Measurements from ENCODE around the gene WDR86.

WDR86 gene

DNA sequence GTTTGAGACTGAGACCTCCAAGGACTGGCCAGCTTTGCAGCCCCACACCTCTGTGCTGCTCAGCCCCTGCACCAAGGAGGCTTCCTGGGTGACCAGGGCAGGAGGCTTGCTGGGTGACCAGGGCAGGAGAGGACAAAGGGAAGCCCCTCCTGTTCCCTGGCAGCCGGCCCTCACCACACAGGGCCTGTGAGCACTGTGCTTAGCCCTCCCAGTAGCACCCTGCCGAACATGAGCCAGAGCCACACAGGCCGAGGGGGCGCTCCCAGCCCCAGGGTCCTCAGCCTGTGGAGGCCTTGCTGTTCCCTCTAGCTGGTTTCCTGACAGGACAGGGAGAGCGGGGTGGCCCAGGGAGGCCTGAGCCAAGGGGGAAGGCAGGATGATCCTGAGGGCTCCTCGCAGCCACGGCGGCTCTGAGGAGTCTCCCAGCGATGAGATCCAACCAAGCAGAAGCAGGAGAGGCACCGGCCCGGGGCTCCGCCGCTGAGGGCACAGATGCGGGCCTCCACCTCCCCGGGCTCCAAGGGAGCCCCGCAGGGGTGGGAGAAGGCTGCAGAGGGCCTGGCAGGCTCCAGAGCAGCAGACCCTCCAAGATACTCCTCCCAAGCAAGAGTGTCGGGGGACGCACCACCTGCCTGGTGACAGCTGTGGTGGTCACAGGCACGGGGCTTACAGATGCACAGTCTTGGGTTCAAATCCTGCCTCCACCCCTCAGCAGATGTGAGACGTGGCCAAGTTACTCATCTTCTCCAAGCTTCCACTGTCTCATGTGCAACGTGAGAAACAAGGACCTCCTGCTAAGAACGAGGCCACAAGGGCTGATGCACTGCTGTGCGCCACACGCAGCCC lies 22.5 kb downstream of the WDR86 start:
- Mint-ChIP-seq H3K9me3 (ENCODE audit: low read depth) (no peaks in the 10 kb centered on the region), H3K27me3 (peaks cover 1% of the 10 kb centered on the region), H3K27ac (no peak overlapping the region), H3K4me3 (no peak overlapping the region), H3K4me1 (ENCODE audit: low read depth) (peaks cover 6% of the 10 kb centered on the region), H3K36me3 (no peaks in the 10 kb centered on the region)

DNA sequence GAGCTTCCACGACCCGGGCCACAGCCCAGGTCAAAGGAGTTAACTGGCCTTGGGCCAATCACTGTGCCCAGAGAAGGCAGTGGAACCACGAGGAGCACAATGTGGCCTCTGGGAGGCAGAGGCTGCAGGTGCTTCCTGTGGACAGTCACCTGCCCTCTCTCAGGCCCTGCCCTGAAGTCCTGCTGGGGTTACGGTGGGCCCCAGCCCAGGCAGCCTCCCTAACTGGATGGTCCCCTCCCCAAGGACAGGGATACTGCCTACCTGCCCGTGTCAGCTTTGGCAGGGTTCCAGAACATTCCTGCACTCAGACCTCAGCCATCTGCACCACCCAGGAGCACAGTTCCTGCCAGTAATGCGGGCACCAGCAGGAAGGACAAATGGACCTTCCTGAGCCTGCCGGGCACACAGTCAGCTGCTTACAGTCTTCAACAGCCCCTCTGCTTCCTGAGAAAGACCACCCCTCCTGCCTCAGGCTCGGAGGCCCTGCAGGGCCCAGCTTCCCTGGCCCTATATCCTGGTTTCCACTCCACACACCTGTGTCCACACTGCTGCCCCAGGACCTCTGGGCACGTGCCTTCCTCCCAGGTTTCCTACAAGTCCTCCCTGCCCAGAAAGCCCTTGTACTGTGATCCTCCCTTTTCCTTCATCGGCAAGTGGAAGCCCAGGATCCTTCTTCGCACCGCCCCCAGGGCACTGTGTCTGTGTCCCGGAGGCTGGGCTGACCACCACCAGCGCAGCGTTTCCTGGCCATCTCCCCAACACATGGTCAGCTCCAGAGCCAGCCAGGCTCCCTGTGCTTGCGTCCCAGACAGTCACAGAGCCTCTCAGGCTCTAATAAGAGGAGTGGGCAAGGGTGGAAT lies 23.3 kb downstream of the WDR86 start:
- H3K27ac Mint-ChIP-seq = no peak overlapping the region
- H3K9me3 Mint-ChIP-seq (ENCODE audit: low read depth) = no peaks in the 10 kb centered on the region
- no peak overlapping the region for H3K4me3 Mint-ChIP-seq
- H3K4me1 Mint-ChIP-seq (ENCODE audit: low read depth) = peaks cover 10% of the 10 kb centered on the region
- H3K27me3 Mint-ChIP-seq = peaks cover 1% of the 10 kb centered on the region
- no peaks in the 10 kb centered on the region for H3K36me3 Mint-ChIP-seq

DNA sequence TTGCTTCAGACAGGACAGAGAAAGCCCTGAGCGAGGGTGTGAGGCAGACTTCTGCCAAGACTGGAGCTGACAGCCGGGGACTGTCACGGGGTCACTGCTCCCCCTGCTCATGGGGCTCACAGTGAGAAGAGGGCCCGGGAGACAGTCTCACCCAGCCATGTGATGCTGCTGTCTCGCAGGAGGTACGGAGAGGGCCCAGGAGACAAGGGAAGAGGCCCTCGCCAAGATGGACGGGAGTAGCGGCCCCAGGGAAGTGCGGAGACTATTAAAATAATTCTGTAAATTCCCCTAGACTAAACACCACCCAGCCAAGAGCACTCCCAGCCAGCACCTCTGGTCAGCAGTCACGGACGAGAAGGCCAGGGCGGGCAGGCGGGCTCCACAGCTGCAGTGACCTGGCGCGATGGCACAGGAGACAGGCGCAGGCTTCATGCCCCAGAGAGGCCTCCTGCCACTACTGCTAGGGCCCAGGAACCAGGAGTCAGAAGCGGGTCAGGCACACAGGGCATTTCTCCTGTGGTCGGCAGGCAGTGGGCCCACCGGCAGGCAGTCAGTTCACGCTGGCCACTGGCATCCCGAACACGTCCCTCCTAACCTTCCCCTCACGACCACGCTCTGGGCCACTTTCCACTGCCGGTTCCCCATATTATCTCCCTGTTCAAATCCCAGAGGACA lies 24.1 kb downstream of the WDR86 start:
- Mint-ChIP-seq H3K27ac (no peak overlapping the region), H3K36me3 (no peaks in the 10 kb centered on the region), H3K27me3 (peaks cover 1% of the 10 kb centered on the region), H3K4me1 (ENCODE audit: low read depth) (peaks cover 13% of the 10 kb centered on the region), H3K9me3 (ENCODE audit: low read depth) (no peaks in the 10 kb centered on the region), H3K4me3 (no peak overlapping the region)

DNA sequence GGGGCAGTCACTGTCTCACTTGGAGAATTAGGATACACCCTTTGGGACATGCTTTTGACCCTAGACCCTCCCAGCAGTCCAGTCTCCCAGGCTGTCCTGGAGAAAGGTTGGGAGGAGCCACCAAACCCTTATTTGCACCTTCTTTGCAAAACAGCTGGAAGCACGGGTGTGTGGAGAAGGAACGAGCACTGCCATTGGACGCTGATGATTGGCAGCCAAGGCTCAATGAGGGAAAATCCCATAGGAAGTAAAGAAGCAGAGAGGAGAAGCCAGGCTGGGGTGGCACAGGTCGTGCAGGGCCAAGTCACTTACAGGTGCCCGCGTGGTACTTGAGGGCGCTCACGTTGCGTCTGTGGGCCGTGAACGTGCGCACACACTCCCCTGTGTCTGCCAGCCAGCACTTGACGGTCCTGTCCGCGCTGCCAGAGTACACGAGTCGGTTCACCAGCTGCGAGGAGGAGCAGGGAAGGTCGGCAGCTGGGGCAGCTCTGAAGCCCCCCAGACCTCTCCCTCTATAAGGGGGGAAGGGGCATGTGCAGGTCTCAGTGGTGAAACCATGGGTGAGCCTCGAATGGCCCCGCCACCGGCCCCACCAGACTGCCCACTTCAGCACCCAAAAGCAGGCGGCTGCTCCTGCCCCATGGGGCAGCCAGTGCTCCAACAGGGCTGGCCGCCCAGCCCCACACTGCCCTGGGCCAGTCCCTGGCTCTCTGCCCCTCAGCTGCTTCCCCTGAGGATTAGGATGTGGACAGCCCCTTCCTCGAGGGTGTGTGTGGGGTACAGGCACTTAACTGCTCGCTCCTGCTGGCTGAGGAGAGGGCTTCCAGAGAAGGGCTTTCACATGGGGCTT lies 24.8 kb downstream of the WDR86 start:
- no peak overlapping the region for H3K27ac Mint-ChIP-seq
- peaks cover 1% of the 10 kb centered on the region for H3K27me3 Mint-ChIP-seq
- H3K9me3 Mint-ChIP-seq (ENCODE audit: low read depth) = no peaks in the 10 kb centered on the region
- H3K4me3 Mint-ChIP-seq = no peak overlapping the region
- H3K4me1 Mint-ChIP-seq (ENCODE audit: low read depth) = peaks cover 9% of the 10 kb centered on the region
- H3K36me3 Mint-ChIP-seq = no peaks in the 10 kb centered on the region

GRCh38 chr7:151384352-151384697 lies 25.5 kb downstream of the WDR86 start:
- Mint-ChIP-seq H3K27ac (no peak overlapping the region), H3K4me1 (ENCODE audit: low read depth) (peaks cover 9% of the 10 kb centered on the region), H3K9me3 (ENCODE audit: low read depth) (no peaks in the 10 kb centered on the region), H3K36me3 (no peaks in the 10 kb centered on the region), H3K4me3 (no peak overlapping the region), H3K27me3 (peaks cover 1% of the 10 kb centered on the region)

- no peaks in the 10 kb centered on the region for H3K36me3 Mint-ChIP-seq
- H3K9me3 Mint-ChIP-seq (ENCODE audit: low read depth) = no peaks in the 10 kb centered on the region
- H3K4me1 Mint-ChIP-seq (ENCODE audit: low read depth) = peaks cover 9% of the 10 kb centered on the region
- no peak overlapping the region for H3K4me3 Mint-ChIP-seq
- no peak overlapping the region for H3K27ac Mint-ChIP-seq
- peaks cover 1% of the 10 kb centered on the region for H3K27me3 Mint-ChIP-seq
These were observed 26.0 kb downstream of the WDR86 start for GRCh38 chr7:151383638-151384351.

DNA sequence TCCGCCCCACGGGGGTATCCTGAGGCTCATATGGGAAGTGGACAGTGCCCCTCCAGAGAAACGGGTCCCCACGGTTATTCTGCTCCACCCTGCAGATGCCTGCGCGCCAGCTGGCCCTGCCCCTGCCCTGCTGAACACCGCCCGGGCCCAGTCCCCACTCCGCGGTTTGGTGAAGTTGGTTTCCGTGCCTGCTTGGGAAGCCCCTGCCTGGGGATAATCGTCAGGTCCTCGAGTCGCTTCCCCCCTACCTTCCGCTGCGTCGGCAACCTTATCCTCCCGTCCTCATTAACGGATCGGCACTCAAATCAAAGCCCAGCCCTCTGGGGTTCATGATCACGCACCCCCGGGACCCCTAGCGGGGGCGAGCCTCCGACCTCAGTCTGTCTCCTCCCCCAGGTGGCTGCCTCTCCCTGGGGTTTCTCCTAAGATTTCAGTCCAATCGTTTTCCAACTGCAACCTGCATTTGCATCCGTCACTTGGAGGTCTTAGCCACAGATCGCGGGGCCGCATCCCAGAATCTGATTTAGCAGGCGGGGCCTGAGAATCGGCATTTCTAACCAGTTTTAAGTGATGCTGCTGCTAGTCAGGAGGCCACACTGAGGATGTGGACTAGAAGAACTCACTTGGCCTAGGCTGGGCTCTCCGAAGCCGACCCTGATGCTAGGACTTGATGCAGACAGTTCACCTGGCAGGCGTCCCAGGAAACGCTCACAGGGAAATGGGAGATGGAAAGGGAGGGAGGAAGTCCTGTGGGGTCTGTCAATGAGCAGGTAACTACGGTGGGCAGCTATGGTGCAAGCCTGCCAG lies 27.6 kb downstream of the WDR86 start:
- Mint-ChIP-seq H3K27ac (peak overlapping the region; percentile 54), H3K36me3 (no peaks in the 10 kb centered on the region), H3K4me3 (peak overlapping the region; percentile 77), H3K27me3 (peaks cover 1% of the 10 kb centered on the region), H3K4me1 (ENCODE audit: low read depth) (peaks cover 9% of the 10 kb centered on the region), H3K9me3 (ENCODE audit: low read depth) (no peaks in the 10 kb centered on the region)

DNA sequence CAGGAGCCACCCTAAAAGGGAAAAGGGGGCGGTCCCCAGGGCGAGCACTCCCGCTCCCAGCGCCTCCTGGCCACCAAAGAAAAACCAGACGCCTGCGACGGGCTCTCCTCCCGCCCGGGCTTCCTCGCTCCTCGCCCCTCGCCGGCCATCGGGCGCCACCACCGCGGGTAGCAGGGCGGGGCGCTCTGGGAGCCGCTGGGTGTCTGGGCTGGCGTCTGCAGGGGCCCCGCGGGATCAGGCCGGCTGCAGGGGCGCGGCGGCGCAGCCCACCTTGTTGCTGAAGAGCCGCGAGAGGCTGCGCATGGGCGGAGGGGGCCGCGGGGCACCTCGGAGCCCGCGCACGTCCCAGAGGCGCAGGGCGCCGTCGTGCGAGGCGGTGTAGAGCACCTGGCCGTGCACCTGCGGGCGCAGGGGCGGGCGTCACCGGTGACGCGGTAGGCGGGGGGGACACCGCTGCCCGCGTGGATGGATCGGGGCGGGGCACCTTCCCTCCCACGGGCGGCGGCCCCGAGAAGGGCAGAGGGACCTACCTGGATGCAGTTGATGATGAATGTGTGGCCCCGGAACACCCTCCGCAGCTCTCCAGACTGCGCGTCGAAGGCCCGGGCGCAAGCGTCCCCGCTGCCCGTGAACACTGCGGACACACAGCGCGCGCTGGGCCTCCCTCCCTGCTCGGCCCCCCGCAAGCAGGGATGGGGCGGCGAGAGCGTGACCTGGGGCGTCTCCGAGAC lies 28.3 kb downstream of the WDR86 start:
- Mint-ChIP-seq H3K9me3 (ENCODE audit: low read depth) (no peaks in the 10 kb centered on the region), H3K4me3 (no peak overlapping the region), H3K4me1 (ENCODE audit: low read depth) (peaks cover 9% of the 10 kb centered on the region), H3K36me3 (no peaks in the 10 kb centered on the region), H3K27me3 (peaks cover 1% of the 10 kb centered on the region), H3K27ac (no peak overlapping the region)

DNA sequence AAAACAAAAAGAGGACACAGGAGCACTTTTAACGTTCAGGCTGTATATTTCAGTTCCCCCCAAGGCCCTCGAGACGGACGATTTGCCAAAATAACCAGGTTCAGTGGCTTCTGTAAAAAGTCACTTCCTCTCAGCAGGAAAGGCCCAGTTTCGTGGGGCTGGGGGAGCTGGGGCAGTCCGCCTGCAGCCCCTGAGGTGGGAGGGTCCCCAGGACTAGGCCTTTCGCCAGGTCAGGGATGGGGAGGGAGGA lies 28.8 kb downstream of the WDR86 start:
- Mint-ChIP-seq H3K9me3 (ENCODE audit: low read depth) (no peaks in the 10 kb centered on the region), H3K4me3 (peak overlapping the region; percentile 46), H3K27ac (no peak overlapping the region)

GRCh38 chr7:151380199-151381097 lies 29.4 kb downstream of the WDR86 start:
- peak overlapping the region; percentile 46 for H3K4me3 Mint-ChIP-seq
- no peaks in the 10 kb centered on the region for H3K9me3 Mint-ChIP-seq (ENCODE audit: low read depth)
- peaks cover 1% of the 10 kb centered on the region for H3K27me3 Mint-ChIP-seq
- no peak overlapping the region for H3K27ac Mint-ChIP-seq
- peaks cover 9% of the 10 kb centered on the region for H3K4me1 Mint-ChIP-seq (ENCODE audit: low read depth)
- peaks cover 1% of the 10 kb centered on the region for H3K36me3 Mint-ChIP-seq

More for the DNA sequence above, 28.8 kb downstream of the WDR86 start:
- Mint-ChIP-seq H3K36me3 (no peaks in the 10 kb centered on the region), H3K27me3 (peaks cover 1% of the 10 kb centered on the region), H3K4me1 (ENCODE audit: low read depth) (peaks cover 9% of the 10 kb centered on the region)

GRCh38 chr7:151379534-151380198 lies 30.2 kb downstream of the WDR86 start:
- H3K36me3 Mint-ChIP-seq = peaks cover 2% of the 10 kb centered on the region

GRCh38 chr7:151379193-151379520 lies 30.7 kb downstream of the WDR86 start:
- H3K9me3 Mint-ChIP-seq (ENCODE audit: low read depth) = no peaks in the 10 kb centered on the region
- H3K36me3 Mint-ChIP-seq = peaks cover 2% of the 10 kb centered on the region
- H3K27me3 Mint-ChIP-seq = peaks cover 1% of the 10 kb centered on the region
- peaks cover 9% of the 10 kb centered on the region for H3K4me1 Mint-ChIP-seq (ENCODE audit: low read depth)
- H3K4me3 Mint-ChIP-seq = no peak overlapping the region
- no peak overlapping the region for H3K27ac Mint-ChIP-seq

More at GRCh38 chr7:151379534-151380198, 30.2 kb downstream of the WDR86 start:
- H3K9me3 Mint-ChIP-seq (ENCODE audit: low read depth) = no peaks in the 10 kb centered on the region
- no peak overlapping the region for H3K4me3 Mint-ChIP-seq
- H3K27me3 Mint-ChIP-seq = peaks cover 1% of the 10 kb centered on the region
- no peak overlapping the region for H3K27ac Mint-ChIP-seq
- H3K4me1 Mint-ChIP-seq (ENCODE audit: low read depth) = peaks cover 9% of the 10 kb centered on the region

Measured in activated naive CD8-positive, alpha-beta T cell (primary cell).